Karpas-422 (cell line): ENCODE measurements around the gene CHRD. TPM values are rescaled to one million over a fixed set of nuclear protein-coding genes. Genes with fewer than 3 reads are reported as not detected.

Experiments
- total RNA-seq: library from RNA; depleted of rRNA; stranded (reverse); fragments of >200 nt; shearing (Covaris generic); gene quantifications from 2 replicates; pipeline ENCODE4 v1.2.3, GENCODE V29; 2014; ENCODE audit warnings: low replicate concordance; rRNA removed

Gene CHRD
- total RNA-seq, 1 experiment from 2014 or later = 17.7 TPM

Other genes with a start within 250 kb of the CHRD start
- 59.4 and 68.4 TPM in 2 replicates for gene EIF2B5, start 244.7 kb upstream of the CHRD start, total RNA-seq
- gene DVL3, start 224.7 kb upstream of the CHRD start, total RNA-seq = 62.1 and 106 TPM in 2 replicates
- gene AP2M1, start 205.2 kb upstream of the CHRD start, total RNA-seq = 212 and 265 TPM in 2 replicates
- 61.6 and 62.9 TPM in 2 replicates for gene ABCF3, start 193.9 kb upstream of the CHRD start, total RNA-seq
- not detected in 2 replicates for gene VWA5B2, start 150.5 kb upstream of the CHRD start, total RNA-seq
- 80.1 and 108 TPM in 2 replicates for gene ALG3, start 131.1 kb upstream of the CHRD start, total RNA-seq
- gene EEF1AKMT4, start 130.4 kb upstream of the CHRD start, total RNA-seq = 30.3 and 49.6 TPM in 2 replicates
- gene CAMK2N2, start 118.5 kb upstream of the CHRD start, total RNA-seq = 5.0 and 9.5 TPM in 2 replicates
- 0.15 TPM in 1 of 2 replicates, not detected in the other for gene ECE2, start 104.0 kb upstream of the CHRD start, total RNA-seq
- gene PSMD2, start 80.8 kb upstream of the CHRD start, total RNA-seq = 235 and 301 TPM in 2 replicates
- gene EIF4G1, start 65.4 kb upstream of the CHRD start, total RNA-seq = 177 and 369 TPM in 2 replicates
- 23.0 and 26.1 TPM in 2 replicates for gene FAM131A, start 42.5 kb upstream of the CHRD start, total RNA-seq
- 4.4 and 8.8 TPM in 2 replicates for gene CLCN2, start 18.4 kb upstream of the CHRD start, total RNA-seq
- 165 and 169 TPM in 2 replicates for gene POLR2H, start 18.3 kb upstream of the CHRD start, total RNA-seq
- gene THPO, start 1.8 kb upstream of the CHRD start, total RNA-seq = 6.6 and 12.5 TPM in 2 replicates
- not detected in 2 replicates for gene EPHB3, start 181.7 kb downstream of the CHRD start, total RNA-seq